Coronary artery (tissue), 2 donors: ENCODE measurements around the gene WDFY2.

Source experiments
- DNase-seq: peaks from one replicate; pipeline ENCODE4 v3.0.0-alpha.2; 2017; ENCODE audit warnings: low spot score
- H3K27ac ChIP-seq, 2 donors: fragments of 200-600 bp; sonication (generic); one replicate each; pipeline ENCODE4 v1.5.1; 2016 to 2019
- H3K4me3 ChIP-seq: fragments of 200-600 bp; sonication (generic); 2 replicates; pipeline ENCODE4 v1.5.1; 2016; ENCODE audit warnings: mild to moderate bottlenecking, moderate library complexity
- TF ChIP-seq, protein P1 (sequence below): fragments of 200-600 bp; sonication (generic); IDR thresholded peaks from one replicate; pipeline ENCODE4 v1.5.1; 2019; ENCODE audit warnings: antibody characterized with exemption

The WDFY2 gene

DNA sequence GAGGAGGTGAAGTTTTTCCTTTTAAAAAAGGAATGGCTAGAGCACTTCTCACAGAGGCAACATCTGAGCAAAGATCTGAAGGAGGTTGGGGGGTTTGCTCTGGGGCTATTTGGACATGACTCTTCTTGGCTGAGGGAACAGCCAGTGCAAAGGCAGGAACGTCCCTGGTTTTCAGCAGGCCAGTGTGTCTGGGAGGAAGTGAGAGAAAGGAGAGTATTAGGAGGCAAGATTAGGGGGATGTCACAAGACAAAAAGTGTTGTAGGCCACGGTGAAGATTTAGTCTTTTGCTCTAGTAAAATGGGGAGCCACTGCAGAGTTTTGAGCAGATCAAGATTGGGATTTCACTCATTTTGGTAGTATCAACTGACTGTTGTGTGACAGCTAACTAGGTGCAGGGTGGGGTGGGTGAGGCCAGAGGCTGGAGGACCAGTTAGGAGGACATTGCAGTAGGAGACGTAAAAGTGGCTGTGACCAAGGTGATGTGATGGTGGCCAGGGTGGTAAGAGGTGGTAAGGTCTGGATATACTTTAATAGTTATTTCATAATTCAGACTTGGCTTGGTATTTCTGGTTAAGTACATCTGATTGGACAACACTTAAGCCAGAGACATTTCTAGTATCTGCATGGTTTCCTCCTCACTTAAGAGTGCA lies 40.6 kb downstream of the WDFY2 start:
- H3K4me3 ChIP-seq, result no peak overlapping the region
- no peak overlapping the region for H3K27ac ChIP-seq

DNA sequence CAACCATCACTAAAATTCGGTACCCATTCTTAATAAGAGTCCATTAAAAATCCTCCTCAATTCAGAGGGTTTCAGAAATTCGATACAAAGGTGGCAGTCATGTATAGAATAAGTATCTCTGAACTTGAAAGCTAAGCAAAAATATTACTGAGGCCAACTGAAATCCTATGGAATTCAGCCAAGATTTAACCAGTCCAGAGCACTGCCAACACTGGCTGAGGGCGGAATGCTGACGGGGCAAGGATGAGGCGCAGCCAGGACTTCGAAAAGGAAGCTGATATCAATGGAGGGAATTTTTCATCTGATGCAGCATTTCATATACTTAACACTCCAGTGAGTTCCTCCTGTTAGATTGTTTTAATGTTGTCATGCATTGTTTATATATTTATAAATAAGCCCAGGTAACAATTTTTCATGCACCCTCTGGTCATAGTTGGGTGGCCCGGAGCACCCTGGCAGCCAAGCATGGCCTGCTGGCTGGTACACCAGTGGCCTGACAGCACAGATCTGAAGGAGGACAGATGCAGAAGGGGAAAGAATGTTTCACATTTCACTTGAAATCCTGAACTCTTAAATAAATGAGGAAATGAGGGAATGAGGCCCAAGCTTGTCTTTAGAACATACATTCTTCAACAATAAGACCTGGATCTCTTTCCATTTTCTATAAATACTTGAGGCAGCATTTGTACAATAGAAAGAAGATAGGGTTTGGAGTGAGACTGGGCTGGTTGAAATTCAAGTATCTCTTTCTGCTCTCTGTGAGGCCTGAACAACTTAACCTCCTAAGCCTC lies 41.5 kb downstream of the WDFY2 start:
- Histone ChIP-seq H3K27ac (peak overlapping the region; percentile 23 to 27), H3K4me3 (no peak overlapping the region)
- TF ChIP-seq, protein P1, sequence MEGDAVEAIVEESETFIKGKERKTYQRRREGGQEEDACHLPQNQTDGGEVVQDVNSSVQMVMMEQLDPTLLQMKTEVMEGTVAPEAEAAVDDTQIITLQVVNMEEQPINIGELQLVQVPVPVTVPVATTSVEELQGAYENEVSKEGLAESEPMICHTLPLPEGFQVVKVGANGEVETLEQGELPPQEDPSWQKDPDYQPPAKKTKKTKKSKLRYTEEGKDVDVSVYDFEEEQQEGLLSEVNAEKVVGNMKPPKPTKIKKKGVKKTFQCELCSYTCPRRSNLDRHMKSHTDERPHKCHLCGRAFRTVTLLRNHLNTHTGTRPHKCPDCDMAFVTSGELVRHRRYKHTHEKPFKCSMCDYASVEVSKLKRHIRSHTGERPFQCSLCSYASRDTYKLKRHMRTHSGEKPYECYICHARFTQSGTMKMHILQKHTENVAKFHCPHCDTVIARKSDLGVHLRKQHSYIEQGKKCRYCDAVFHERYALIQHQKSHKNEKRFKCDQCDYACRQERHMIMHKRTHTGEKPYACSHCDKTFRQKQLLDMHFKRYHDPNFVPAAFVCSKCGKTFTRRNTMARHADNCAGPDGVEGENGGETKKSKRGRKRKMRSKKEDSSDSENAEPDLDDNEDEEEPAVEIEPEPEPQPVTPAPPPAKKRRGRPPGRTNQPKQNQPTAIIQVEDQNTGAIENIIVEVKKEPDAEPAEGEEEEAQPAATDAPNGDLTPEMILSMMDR, result no peak
- no peak for DNase-seq

More for the DNA sequence above, 40.6 kb downstream of the WDFY2 start:
- no peak for DNase-seq
- TF ChIP-seq, protein P1, result no peak

GRCh38 chr13:51626749-51627148 lies 42.5 kb downstream of the WDFY2 start:
- no peak for DNase-seq
- no peak overlapping the region for H3K4me3 ChIP-seq
- peak overlapping the region in 1 of 2 donors; percentile 30 for H3K27ac ChIP-seq
- TF ChIP-seq, protein P1, result no peak

GRCh38 chr13:51628059-51628852 lies 44.0 kb downstream of the WDFY2 start:
- Histone ChIP-seq H3K27ac (no peak overlapping the region), H3K4me3 (no peak overlapping the region)
- TF ChIP-seq, protein P1, result no peak
- no peak for DNase-seq

GRCh38 chr13:51629491-51630287 lies 45.4 kb downstream of the WDFY2 start:
- Histone ChIP-seq H3K27ac (no peak overlapping the region), H3K4me3 (no peak overlapping the region)
- DNase-seq, result no peak
- TF ChIP-seq, protein P1, result no peak

- Histone ChIP-seq H3K4me3 (no peak overlapping the region), H3K27ac (no peak overlapping the region)
- TF ChIP-seq, protein P1, result no peak
- DNase-seq, result no peak
Measured at GRCh38 chr13:51630288-51630615, 46.0 kb downstream of the WDFY2 start.
